ENCODE data around the gene CACNA1G.

GRCh38 chr17:50619489-50619888, 59.0 kb downstream of the CACNA1G start:
- TF ChIP-seq REST (IDR thresholded peaks at IDR 0.05; ENCODE audit: borderline replicate concordance): no peak
- TF ChIP-seq, protein P1, sequence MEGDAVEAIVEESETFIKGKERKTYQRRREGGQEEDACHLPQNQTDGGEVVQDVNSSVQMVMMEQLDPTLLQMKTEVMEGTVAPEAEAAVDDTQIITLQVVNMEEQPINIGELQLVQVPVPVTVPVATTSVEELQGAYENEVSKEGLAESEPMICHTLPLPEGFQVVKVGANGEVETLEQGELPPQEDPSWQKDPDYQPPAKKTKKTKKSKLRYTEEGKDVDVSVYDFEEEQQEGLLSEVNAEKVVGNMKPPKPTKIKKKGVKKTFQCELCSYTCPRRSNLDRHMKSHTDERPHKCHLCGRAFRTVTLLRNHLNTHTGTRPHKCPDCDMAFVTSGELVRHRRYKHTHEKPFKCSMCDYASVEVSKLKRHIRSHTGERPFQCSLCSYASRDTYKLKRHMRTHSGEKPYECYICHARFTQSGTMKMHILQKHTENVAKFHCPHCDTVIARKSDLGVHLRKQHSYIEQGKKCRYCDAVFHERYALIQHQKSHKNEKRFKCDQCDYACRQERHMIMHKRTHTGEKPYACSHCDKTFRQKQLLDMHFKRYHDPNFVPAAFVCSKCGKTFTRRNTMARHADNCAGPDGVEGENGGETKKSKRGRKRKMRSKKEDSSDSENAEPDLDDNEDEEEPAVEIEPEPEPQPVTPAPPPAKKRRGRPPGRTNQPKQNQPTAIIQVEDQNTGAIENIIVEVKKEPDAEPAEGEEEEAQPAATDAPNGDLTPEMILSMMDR (IDR thresholded peaks at IDR 0.05; ENCODE audit: poor library complexity, severe bottlenecking): no peak
- TF ChIP-seq POLR2AphosphoS5 (IDR thresholded peaks at IDR 0.05): no peak
- TF ChIP-seq MXI1 (conservative IDR thresholded peaks at IDR 0.05; ENCODE audit: poor library complexity, severe bottlenecking): no peak
- TF ChIP-seq RAD21 (conservative IDR thresholded peaks at IDR 0.05): no peak
- TF ChIP-seq EP300 (conservative IDR thresholded peaks at IDR 0.05; ENCODE audit: poor library complexity, severe bottlenecking): no peak
- TF ChIP-seq TAF1 (IDR thresholded peaks at IDR 0.05; ENCODE audit: low read depth): no peak

Data from neural cell (in vitro differentiated cells).